Activated naive CD4-positive, alpha-beta T cell treated with anti-CD3 and anti-CD28 coated beads for 36 hours (primary cell): ENCODE measurements around the gene SIGLEC9. TPM values are rescaled to one million over a fixed set of nuclear protein-coding genes. Genes with fewer than 3 reads are reported as not detected.
"Not testable (repeated sequence)": the region's sequence is repeated elsewhere in the genome, so short reads cannot be mapped to it uniquely, and the experiment has no call there.

Experiments used
- CTCF ChIA-PET: fragments of 350-600 bp; sonication (Branson Sonifier 250); formaldehyde crosslinking; loops from one replicate; lab custom pipeline; 2021; ENCODE audit warnings: antibody characterized with exemption; lab: Charles Lee
- DNase-seq: peaks from one replicate; pipeline ENCODE4 v3.0.0-alpha.2; 2020
- H3K27ac Mint-ChIP-seq: one replicate; pipeline ENCODE4 v1.8.0; 2021; ENCODE audit warnings: mild to moderate bottlenecking, mixed read lengths
- H3K27me3 Mint-ChIP-seq: one replicate; pipeline ENCODE4 v1.8.0; 2021; ENCODE audit warnings: low read depth, mixed read lengths
- H3K36me3 Mint-ChIP-seq: one replicate; pipeline ENCODE4 v1.8.0; 2021; ENCODE audit warnings: low read depth, mixed read lengths
- H3K4me1 Mint-ChIP-seq: one replicate; pipeline ENCODE4 v1.8.0; 2021; ENCODE audit warnings: low read depth, mixed read lengths
- H3K4me3 Mint-ChIP-seq: one replicate; pipeline ENCODE4 v1.8.0; 2021; ENCODE audit warnings: mild to moderate bottlenecking, moderate library complexity, mixed read lengths
- H3K9me3 Mint-ChIP-seq: one replicate; pipeline ENCODE4 v1.8.0; 2021; ENCODE audit warnings: mixed read lengths
- intact Hi-C: fragments of 100-400 bp; cut with micrococcal nuclease; formaldehyde crosslinking; loops from one replicate; pipeline ENCODE4 v1.15.1; 2023
- total RNA-seq, 2 experiments: library from RNA; stranded (reverse); gene quantifications; one replicate each; pipeline ENCODE4 v1.2.3, GENCODE V29; 2021

Gene SIGLEC9
- total RNA-seq, 2 experiments from 2014 or later = 1.7 to 1.9 TPM

DNA sequence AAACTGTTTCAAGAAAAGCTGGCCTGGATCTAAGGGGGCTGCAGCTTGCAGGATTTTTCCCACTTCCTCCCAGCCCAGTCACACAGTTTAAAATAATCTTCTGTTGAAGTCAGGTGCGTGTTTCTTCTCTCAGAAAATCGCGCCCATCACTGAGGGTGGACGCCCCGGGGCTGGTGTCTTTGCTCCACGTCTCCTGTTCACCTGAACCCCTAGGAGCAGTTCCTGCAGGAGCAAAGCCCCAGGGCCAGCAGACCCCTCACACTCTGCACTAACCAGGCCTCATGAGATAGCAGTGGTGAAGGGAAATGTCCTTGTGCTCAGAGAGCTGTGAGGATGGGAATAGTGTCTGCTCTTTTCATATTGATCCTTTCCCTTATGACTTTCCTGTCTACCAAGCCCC, 16.5 kb downstream of the SIGLEC9 start:
- Mint-ChIP-seq H3K27ac (no peak overlapping the region), H3K36me3 (no peaks in the 10 kb centered on the region), H3K27me3 (no peaks in the 10 kb centered on the region), H3K4me3 (no peak overlapping the region), H3K9me3 (no peaks in the 10 kb centered on the region), H3K4me1 (peaks cover 19% of the 10 kb centered on the region)
- no peak for DNase-seq
- intact Hi-C loops = no loop called here
- CTCF ChIA-PET = no interaction called here

GRCh38 chr19:51142119-51142518, 17.4 kb downstream of the SIGLEC9 start, which contains the start of gene SIGLEC7:
SIGLEC7 (plus strand) TSS chr19:51142301; CDS start chr19:51142370, 69 bp downstream.
- CTCF ChIA-PET = no interaction called here
- no peaks in the 10 kb centered on the region for H3K36me3 Mint-ChIP-seq
- no peaks in the 10 kb centered on the region for H3K27me3 Mint-ChIP-seq
- H3K4me1 Mint-ChIP-seq = peaks cover 10% of the 10 kb centered on the region
- intact Hi-C loops = no loop called here
- H3K4me3 Mint-ChIP-seq = no peak within 1 kb of the TSS
- H3K27ac Mint-ChIP-seq = no peak within 1 kb of the TSS
- H3K9me3 Mint-ChIP-seq = no peaks in the 10 kb centered on the region
- DNase-seq = no peak

DNA sequence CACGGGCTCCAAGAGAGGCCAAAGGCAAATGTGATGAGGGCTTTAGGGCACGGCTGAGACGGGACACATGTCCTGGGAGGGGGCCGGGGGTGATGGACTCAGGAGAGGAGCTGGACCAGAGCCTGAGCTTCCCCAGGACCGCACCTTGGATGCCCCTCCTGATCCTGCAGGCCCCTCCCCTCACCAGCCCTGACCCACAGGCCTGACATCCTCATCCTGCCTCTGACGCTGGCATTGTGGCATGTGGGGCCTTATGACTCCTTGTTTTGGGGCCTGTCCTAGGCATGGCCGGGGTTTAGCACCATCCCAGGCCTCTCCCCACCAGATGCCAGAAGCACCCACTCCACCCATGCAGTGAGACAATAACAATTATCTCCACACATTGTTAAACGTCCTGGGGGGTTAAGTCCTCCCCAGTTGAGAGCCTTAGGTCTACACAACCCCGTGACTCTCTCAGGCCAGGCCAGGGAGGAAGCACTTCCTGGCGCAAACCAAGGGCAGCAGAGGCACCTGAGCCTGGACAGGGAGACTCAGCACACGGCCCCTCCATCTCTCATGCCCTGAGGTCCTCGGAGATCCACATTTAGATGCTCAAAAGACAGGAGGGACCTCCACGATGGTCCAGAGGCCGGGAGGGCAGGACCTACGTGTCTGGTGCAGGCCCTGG, 18.2 kb downstream of the SIGLEC9 start:
- CTCF ChIA-PET, H3K4me3 Mint-ChIP-seq, H3K36me3 Mint-ChIP-seq, H3K27me3 Mint-ChIP-seq, H3K4me1 Mint-ChIP-seq, intact Hi-C loops, H3K27ac Mint-ChIP-seq, DNase-seq, H3K9me3 Mint-ChIP-seq: not testable (repeated sequence)

- H3K27ac Mint-ChIP-seq = no peak overlapping the region
- CTCF ChIA-PET = no interaction called here
- H3K9me3 Mint-ChIP-seq = no peaks in the 10 kb centered on the region
- H3K36me3 Mint-ChIP-seq = no peaks in the 10 kb centered on the region
- H3K27me3 Mint-ChIP-seq = no peaks in the 10 kb centered on the region
- intact Hi-C loops = no loop called here
- H3K4me3 Mint-ChIP-seq = no peak overlapping the region
- DNase-seq = no peak
- peaks cover 3% of the 10 kb centered on the region for H3K4me1 Mint-ChIP-seq
Observed at GRCh38 chr19:51143486-51143885, 18.8 kb downstream of the SIGLEC9 start.

- no peak for DNase-seq
- H3K4me1 Mint-ChIP-seq = peaks cover 3% of the 10 kb centered on the region
- intact Hi-C loops = no loop called here
- CTCF ChIA-PET = interaction anchor here (1.0 kb wide), 1 partner anchor 13 kb away, joined by 3 read pairs; no protein-coding TSS in a partner anchor
- H3K27me3 Mint-ChIP-seq = no peaks in the 10 kb centered on the region
- no peak overlapping the region for H3K27ac Mint-ChIP-seq
- no peaks in the 10 kb centered on the region for H3K9me3 Mint-ChIP-seq
- no peaks in the 10 kb centered on the region for H3K36me3 Mint-ChIP-seq
- H3K4me3 Mint-ChIP-seq = no peak overlapping the region
Observed at GRCh38 chr19:51144482-51145045, 19.9 kb downstream of the SIGLEC9 start.

DNA sequence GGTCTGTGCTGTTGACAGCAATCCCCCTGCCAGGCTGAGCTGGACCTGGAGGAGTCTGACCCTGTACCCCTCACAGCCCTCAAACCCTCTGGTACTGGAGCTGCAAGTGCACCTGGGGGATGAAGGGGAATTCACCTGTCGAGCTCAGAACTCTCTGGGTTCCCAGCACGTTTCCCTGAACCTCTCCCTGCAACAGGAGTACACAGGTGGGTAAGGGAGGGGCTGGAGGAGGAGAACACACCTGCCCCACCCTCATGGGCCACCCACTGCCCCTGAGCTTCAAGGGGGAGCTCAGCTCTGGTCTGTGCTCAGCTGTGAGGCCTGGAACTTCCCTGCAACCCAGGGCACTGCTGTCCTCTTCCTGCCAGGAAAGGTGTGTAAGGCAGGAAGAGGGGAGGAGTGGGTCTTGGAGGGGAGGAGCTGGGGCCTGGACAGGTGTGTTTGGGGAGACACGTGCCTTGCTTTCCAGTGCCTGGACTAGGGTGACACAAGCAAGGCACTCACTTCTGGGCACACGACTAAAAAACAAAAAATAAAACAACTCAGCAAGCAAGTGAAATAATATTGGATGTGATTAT, 21.3 kb downstream of the SIGLEC9 start:
- intact Hi-C loops = no loop called here
- Mint-ChIP-seq H3K36me3 (no peaks in the 10 kb centered on the region), H3K9me3 (no peaks in the 10 kb centered on the region), H3K4me1 (peaks cover 3% of the 10 kb centered on the region), H3K4me3 (no peak overlapping the region), H3K27ac (no peak overlapping the region), H3K27me3 (no peaks in the 10 kb centered on the region)
- CTCF ChIA-PET = interaction anchor here (1.5 to 2.0 kb wide), 2 partner anchors 10 to 13 kb away, joined by 4 to 7 read pairs; no protein-coding TSS in a partner anchor
- DNase-seq = no peak

DNA sequence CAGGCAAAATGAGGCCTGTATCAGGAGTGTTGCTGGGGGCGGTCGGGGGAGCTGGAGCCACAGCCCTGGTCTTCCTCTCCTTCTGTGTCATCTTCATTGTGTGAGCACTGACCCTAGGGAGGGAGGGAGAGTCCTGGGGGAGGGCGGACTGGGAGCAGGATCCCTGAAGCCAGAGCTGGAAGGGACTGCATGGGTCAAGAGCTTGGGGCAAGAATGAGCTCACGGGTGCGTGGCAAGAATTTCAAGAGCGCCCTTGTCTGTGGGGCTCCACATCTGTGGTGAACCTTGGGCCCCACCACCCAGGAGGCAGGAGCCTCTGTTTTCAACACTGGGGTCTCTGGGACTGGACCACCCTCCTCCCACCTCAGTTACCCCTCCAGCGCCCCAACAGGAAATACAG, 22.0 kb downstream of the SIGLEC9 start:
- no peaks in the 10 kb centered on the region for H3K27me3 Mint-ChIP-seq
- DNase-seq = no peak
- no peaks in the 10 kb centered on the region for H3K9me3 Mint-ChIP-seq
- H3K4me3 Mint-ChIP-seq = no peak overlapping the region
- H3K27ac Mint-ChIP-seq = no peak overlapping the region
- peaks cover 3% of the 10 kb centered on the region for H3K4me1 Mint-ChIP-seq
- intact Hi-C loops = no loop called here
- no peaks in the 10 kb centered on the region for H3K36me3 Mint-ChIP-seq
- CTCF ChIA-PET = interaction anchor here (1.5 to 2.0 kb wide), 2 partner anchors 10 to 12 kb away, joined by 6 to 7 read pairs; no protein-coding TSS in a partner anchor

DNA sequence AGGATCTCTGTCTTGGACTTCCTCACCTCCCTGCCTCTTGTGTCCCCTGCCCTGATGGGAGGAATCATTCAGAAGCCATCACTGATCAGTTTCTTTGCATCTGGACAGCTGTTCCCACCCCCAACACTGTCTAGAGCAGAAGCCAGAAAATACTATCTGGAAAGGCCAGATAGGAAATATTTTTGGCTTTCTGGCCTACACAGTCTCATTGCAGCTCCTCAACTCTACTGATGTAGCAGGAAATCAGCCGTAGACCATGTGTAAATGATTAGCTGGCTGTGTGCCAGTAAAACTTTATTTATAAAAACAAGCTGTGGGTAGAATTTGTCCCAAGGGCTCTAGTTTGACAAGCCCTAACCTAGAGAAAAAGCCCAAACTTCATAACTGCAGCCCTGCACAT, 23.0 kb downstream of the SIGLEC9 start:
- DNase-seq = no peak
- Mint-ChIP-seq H3K36me3 (no peaks in the 10 kb centered on the region), H3K4me1 (peaks cover 3% of the 10 kb centered on the region), H3K27ac (no peak overlapping the region), H3K9me3 (no peaks in the 10 kb centered on the region), H3K4me3 (no peak overlapping the region), H3K27me3 (no peaks in the 10 kb centered on the region)
- CTCF ChIA-PET = interaction anchor here (1.2 to 2.0 kb wide), 3 partner anchors 9 to 11 kb away, joined by 3 to 7 read pairs (median 6); no protein-coding TSS in a partner anchor
- intact Hi-C loops = no loop called here

DNA sequence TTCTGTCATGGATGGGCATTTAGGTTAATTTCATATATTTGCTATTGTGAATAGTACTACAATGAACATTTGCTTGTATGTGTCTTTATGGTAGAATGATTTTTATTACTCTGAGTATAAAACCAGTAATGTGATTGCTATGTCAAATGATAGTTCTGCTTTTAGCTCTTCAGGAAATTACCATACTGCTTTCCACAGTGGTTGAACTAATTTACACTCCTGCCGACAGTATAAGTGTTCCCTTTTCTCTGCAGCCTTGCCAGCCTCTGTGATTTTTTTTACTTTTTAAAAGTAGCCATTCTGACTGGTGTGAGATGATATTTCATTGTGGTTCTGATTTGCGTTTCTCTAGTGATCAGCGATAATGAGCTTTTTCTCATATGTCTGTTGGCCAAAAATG, 23.9 kb downstream of the SIGLEC9 start:
- Mint-ChIP-seq H3K27ac (no peak overlapping the region), H3K36me3 (no peaks in the 10 kb centered on the region), H3K9me3 (no peaks in the 10 kb centered on the region), H3K4me3 (no peak overlapping the region), H3K4me1 (peaks cover 3% of the 10 kb centered on the region), H3K27me3 (no peaks in the 10 kb centered on the region)
- CTCF ChIA-PET = interaction anchor here (1.2 to 2.0 kb wide), 2 partner anchors 8 to 10 kb away, joined by 3 to 11 read pairs; no protein-coding TSS in a partner anchor
- intact Hi-C loops = no loop called here
- no peak for DNase-seq

DNA sequence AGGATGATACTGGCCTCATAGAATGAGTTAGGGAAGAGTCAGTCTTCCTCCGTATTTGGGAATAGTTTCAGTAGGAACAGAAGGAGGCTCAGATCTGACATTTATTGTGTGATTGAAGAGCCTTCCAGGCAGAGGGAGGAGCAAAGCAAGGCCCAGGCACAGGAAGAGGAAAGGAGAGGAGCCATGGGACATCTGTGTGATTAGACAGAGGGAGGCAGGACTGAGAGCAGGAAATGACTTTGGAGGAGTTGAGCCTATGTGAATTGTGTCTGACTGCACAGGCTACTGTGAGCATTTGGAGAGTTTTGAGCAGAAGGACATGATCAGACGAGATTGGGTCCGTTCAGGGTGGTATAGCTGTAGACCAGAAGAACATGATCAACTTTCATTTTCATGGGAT, 25.9 kb downstream of the SIGLEC9 start:
- intact Hi-C loops = loop anchor here (10.0 kb wide), 1 partner anchor 294 kb away; no protein-coding TSS in a partner anchor
- H3K36me3 Mint-ChIP-seq = no peaks in the 10 kb centered on the region
- H3K27ac Mint-ChIP-seq = no peak overlapping the region
- CTCF ChIA-PET = no interaction called here
- no peak overlapping the region for H3K4me3 Mint-ChIP-seq
- peaks cover 3% of the 10 kb centered on the region for H3K4me1 Mint-ChIP-seq
- no peak for DNase-seq
- no peaks in the 10 kb centered on the region for H3K27me3 Mint-ChIP-seq
- H3K9me3 Mint-ChIP-seq = no peaks in the 10 kb centered on the region

GRCh38 chr19:51156710-51157109, 32.0 kb downstream of the SIGLEC9 start:
- H3K4me1 Mint-ChIP-seq = peaks cover 6% of the 10 kb centered on the region
- intact Hi-C loops = loop anchor here (10.0 kb wide), 1 partner anchor 288 kb away; no protein-coding TSS in a partner anchor
- H3K9me3 Mint-ChIP-seq = no peaks in the 10 kb centered on the region
- no peaks in the 10 kb centered on the region for H3K36me3 Mint-ChIP-seq
- CTCF ChIA-PET = interaction anchor here (0.6 to 1.9 kb wide), 8 partner anchors 8 to 171 kb away, joined by 3 to 5 read pairs (median 3); partner anchors contain the start of gene SIGLEC9
- no peaks in the 10 kb centered on the region for H3K27me3 Mint-ChIP-seq
- no peak overlapping the region for H3K4me3 Mint-ChIP-seq
- no peak for DNase-seq
- no peak overlapping the region for H3K27ac Mint-ChIP-seq

DNA sequence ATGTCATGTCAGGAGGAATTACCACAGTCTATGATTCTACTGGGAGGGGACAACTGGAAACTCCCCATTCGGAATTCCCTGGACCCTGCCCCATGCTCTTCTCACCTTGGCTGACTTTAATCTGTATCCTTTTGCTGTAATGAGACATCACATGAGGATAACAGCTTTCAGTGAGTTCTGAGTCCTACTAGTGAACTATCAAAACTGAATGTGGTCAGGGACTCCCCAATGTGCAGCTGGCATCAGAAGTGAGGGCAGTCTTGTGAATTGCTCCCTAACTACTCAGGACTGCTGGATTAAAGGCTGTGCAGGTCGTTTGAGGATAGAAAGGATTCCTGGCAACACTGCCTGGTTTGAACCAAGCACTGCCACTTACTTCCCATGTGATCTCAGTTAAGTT, 32.6 kb downstream of the SIGLEC9 start:
- peak; percentile 28 for DNase-seq
- Mint-ChIP-seq H3K27me3 (no peaks in the 10 kb centered on the region), H3K4me3 (no peak overlapping the region), H3K36me3 (no peaks in the 10 kb centered on the region), H3K9me3 (no peaks in the 10 kb centered on the region), H3K27ac (no peak overlapping the region), H3K4me1 (peaks cover 6% of the 10 kb centered on the region)
- intact Hi-C loops = loop anchor here (10.0 kb wide), 1 partner anchor 288 kb away; no protein-coding TSS in a partner anchor
- CTCF ChIA-PET = interaction anchor here (0.6 to 3.8 kb wide), 9 partner anchors 8 to 103 kb away, joined by 3 to 20 read pairs (median 5); no protein-coding TSS in a partner anchor
